Endodermal cell (in vitro differentiated cells): ENCODE results near the gene MYL3. TPM values are rescaled to one million over a fixed set of nuclear protein-coding genes. Genes with fewer than 3 reads are reported as not detected.

ENCODE experiments used
- DNase-seq: peaks from one replicate; pipeline ENCODE4 v3.0.0-alpha.2; 2017
- H3K27ac ChIP-seq: 2 replicates; pipeline ENCODE4 v1.5.1; 2013; ENCODE audit warnings: mild to moderate bottlenecking, low read depth, low read length, moderate library complexity
- H3K27me3 ChIP-seq: 2 replicates; pipeline ENCODE4 v1.6.1; 2013; ENCODE audit warnings: mild to moderate bottlenecking, low read length, moderate library complexity; ENCODE audit not compliant: insufficient read depth, control insufficient read depth, poor library complexity, severe bottlenecking
- H3K36me3 ChIP-seq: 2 replicates; pipeline ENCODE4 v1.7.0; 2013; ENCODE audit warnings: mild to moderate bottlenecking, low read length, moderate library complexity; ENCODE audit not compliant: control insufficient read depth, insufficient read depth
- H3K4me1 ChIP-seq: one replicate; pipeline ENCODE4 v1.7.0; 2013; ENCODE audit warnings: low read length; ENCODE audit not compliant: control insufficient read depth, insufficient read depth
- H3K4me3 ChIP-seq: 2 replicates; pipeline ENCODE4 v1.5.1; 2013; ENCODE audit warnings: mild to moderate bottlenecking, low read length, moderate library complexity
- H3K9ac ChIP-seq: 2 replicates; pipeline ENCODE4 v1.6.1; 2013; ENCODE audit warnings: mild to moderate bottlenecking, low read length, moderate library complexity; ENCODE audit not compliant: poor library complexity, severe bottlenecking; ENCODE audit errors: extremely low read depth
- H3K9me3 ChIP-seq: 2 replicates; pipeline ENCODE4 v1.6.1; 2013; ENCODE audit warnings: mild to moderate bottlenecking, low read length, moderate library complexity; ENCODE audit not compliant: control insufficient read depth
- H3K27ac Mint-ChIP-seq: 2 replicates; pipeline ENCODE4 v1.8.0; 2020; ENCODE audit warnings: mixed read lengths
- H3K27me3 Mint-ChIP-seq: 2 replicates; pipeline ENCODE4 v1.8.0; 2021; ENCODE audit warnings: mild to moderate bottlenecking, mixed read lengths; ENCODE audit not compliant: insufficient read depth
- H3K36me3 Mint-ChIP-seq: 2 replicates; pipeline ENCODE4 v1.8.0; 2020; ENCODE audit warnings: low read depth, mixed read lengths
- H3K4me1 Mint-ChIP-seq: 2 replicates; pipeline ENCODE4 v1.8.0; 2020; ENCODE audit warnings: mixed read lengths
- H3K4me3 Mint-ChIP-seq: 2 replicates; pipeline ENCODE4 v1.8.0; 2020; ENCODE audit warnings: mild to moderate bottlenecking, moderate library complexity, mixed read lengths
- H3K9me3 Mint-ChIP-seq: 2 replicates; pipeline ENCODE4 v1.8.0; 2020; ENCODE audit warnings: mild to moderate bottlenecking, mixed read lengths
- WGBS, 2 experiments: methylation state at CpG; one replicate each; pipeline versions ENCODE4 v1.1.5 to v1.1.7; 2013; ENCODE audit warnings: missing lambda C conversion rate in 2 of 2, mixed read lengths in 1 of 2; ENCODE audit not compliant: insufficient coverage in 1 of 2, insufficient read length in 1 of 2; 5-methylcytosine and 5-hydroxymethylcytosine counted together
- total RNA-seq, 2 donors: library from RNA; stranded (reverse); fragmentation: NEBNext Ultra II Directional in 1 of 2; extraction: Animal tissue kit (Norgen Biotek cat#: 25700) in 1 of 2; gene quantifications; 2 replicates in 1 of 2; 3 replicates in 1 of 2; pipeline ENCODE4 v1.2.1, GENCODE V29; 2021
- TF ChIP-seq, protein P1 (sequence below): fragments of 200-600 bp; sonication (generic); conservative IDR thresholded peaks from 2 replicates; pipeline ENCODE4 v1.5.0; 2021; ENCODE audit warnings: antibody characterized with exemption, mild to moderate bottlenecking

Gene MYL3
- total RNA-seq, 2 donors from 2014 or later: 1.6 to 2.3 TPM

DNA sequence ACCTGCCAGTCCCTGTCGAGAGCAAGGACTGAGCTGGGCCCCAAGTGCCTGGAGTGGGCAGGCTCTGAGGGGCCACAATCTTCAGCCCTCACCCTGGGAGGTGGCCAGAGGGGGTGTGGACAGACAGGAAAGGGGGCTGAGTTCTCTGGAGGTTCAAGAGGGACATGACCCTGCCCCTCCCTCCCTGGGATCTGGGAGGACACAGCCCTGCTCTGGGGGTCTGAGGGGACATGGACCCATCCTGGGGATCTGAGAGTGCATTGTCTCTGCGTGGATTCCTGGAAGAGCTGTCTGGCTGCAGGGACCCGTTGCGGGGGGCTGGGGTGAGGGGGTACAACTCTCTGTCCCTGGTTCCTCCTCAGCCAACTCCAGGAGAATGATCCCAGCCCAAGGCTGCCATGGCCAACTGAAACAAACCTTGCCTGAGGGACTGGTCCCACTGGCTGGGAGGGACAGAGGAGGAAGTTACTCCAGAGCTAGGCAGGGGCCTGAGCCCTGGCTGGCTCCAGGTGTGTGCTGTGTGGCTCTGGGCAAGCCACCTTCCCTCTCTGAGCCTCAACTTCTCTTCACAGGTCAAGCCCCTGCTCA, 43.3 kb upstream of the MYL3 start:
- Mint-ChIP-seq H3K9me3 (no peaks in the 10 kb centered on the region), H3K36me3 (no peaks in the 10 kb centered on the region), H3K4me3 (no peak overlapping the region), H3K27ac (no peak overlapping the region), H3K4me1 (no peaks in the 10 kb centered on the region), H3K27me3 (no peaks in the 10 kb centered on the region)
- Histone ChIP-seq H3K9ac (no peak overlapping the region), H3K4me1 (no peaks in the 10 kb centered on the region), H3K9me3 (no peaks in the 10 kb centered on the region), H3K27me3 (no peaks in the 10 kb centered on the region), H3K4me3 (no peak overlapping the region), H3K27ac (no peak overlapping the region), H3K36me3 (no peaks in the 10 kb centered on the region)
- no peak for DNase-seq
- WGBS, 2 experiments: 85 to 86% methylated on average over 3 to 4 of the region's 4 CpGs
- TF ChIP-seq, protein P1, sequence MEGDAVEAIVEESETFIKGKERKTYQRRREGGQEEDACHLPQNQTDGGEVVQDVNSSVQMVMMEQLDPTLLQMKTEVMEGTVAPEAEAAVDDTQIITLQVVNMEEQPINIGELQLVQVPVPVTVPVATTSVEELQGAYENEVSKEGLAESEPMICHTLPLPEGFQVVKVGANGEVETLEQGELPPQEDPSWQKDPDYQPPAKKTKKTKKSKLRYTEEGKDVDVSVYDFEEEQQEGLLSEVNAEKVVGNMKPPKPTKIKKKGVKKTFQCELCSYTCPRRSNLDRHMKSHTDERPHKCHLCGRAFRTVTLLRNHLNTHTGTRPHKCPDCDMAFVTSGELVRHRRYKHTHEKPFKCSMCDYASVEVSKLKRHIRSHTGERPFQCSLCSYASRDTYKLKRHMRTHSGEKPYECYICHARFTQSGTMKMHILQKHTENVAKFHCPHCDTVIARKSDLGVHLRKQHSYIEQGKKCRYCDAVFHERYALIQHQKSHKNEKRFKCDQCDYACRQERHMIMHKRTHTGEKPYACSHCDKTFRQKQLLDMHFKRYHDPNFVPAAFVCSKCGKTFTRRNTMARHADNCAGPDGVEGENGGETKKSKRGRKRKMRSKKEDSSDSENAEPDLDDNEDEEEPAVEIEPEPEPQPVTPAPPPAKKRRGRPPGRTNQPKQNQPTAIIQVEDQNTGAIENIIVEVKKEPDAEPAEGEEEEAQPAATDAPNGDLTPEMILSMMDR: no peak

DNA sequence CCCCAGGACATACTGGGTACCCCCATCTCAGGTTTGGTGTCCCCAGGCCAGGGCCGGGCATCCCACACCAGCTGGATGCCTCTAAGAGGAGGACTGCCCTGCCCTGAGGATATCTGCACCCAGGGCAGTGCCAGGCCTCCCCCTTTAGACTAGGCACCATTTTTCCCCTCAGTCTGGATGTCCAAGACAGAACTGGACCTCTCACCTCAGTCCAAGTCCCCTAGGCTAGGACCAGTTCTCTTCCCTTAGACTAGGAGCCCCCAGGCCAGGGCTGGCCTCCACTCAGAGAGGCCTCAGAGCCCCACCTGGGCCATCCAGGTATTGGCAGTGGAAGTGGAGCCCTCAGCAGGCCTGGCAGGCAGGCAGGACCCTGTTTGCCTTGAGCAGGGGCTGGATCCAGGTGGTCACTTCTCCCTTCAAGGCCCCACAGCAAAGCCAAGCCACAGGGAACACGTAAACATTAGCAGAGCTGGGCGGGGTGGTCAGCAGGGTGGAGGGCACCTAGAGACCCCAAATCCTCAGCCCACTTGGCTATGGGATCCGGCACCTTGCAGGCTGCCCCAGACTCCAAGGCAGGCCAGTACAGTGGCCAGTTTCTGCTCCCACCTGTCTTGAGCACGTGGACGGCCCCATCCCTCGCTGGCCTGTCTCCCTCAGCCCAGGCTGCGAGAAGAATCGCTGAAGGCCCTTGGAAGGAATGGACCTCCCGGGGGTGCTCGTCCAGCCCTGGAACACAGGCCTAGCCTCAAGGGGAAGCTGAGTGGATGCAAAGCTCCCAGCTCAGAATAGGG, 42.6 kb upstream of the MYL3 start:
- no peaks in the 10 kb centered on the region for H3K9me3 ChIP-seq
- no peak overlapping the region for H3K9ac ChIP-seq
- 85 to 92% methylated on average over 5 to 11 of the region's 11 CpGs for WGBS, 2 experiments
- H3K9me3 Mint-ChIP-seq: no peaks in the 10 kb centered on the region
- no peak overlapping the region for H3K4me3 ChIP-seq
- H3K27me3 ChIP-seq: no peaks in the 10 kb centered on the region
- H3K27ac ChIP-seq: no peak overlapping the region
- H3K27ac Mint-ChIP-seq: no peak overlapping the region
- no peaks in the 10 kb centered on the region for H3K4me1 ChIP-seq
- TF ChIP-seq, protein P1: no peak
- H3K27me3 Mint-ChIP-seq: no peaks in the 10 kb centered on the region
- no peaks in the 10 kb centered on the region for H3K36me3 Mint-ChIP-seq
- H3K4me3 Mint-ChIP-seq: no peak overlapping the region
- no peaks in the 10 kb centered on the region for H3K4me1 Mint-ChIP-seq
- no peaks in the 10 kb centered on the region for H3K36me3 ChIP-seq
- no peak for DNase-seq

DNA sequence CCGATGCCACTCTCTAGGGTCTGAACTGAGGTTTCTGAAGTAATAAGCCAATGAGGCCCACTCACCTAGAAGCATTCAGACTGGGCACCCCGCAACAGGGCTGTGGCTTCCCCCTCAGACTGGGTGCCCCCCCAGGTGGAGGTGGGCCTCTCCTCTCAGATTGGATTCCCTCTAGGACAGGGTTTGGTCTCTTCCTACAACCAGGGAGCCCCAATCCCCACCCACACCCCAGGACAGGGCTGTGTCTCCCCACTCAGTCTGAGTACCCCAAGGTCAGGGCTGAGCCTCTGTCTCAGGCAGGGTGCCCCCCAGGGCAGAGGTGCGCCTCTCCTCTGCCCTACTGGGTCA, 41.9 kb upstream of the MYL3 start:
- H3K4me1 Mint-ChIP-seq: no peaks in the 10 kb centered on the region
- H3K9me3 Mint-ChIP-seq: no peaks in the 10 kb centered on the region
- Histone ChIP-seq H3K9ac (no peak overlapping the region), H3K4me1 (no peaks in the 10 kb centered on the region), H3K4me3 (no peak overlapping the region), H3K27me3 (no peaks in the 10 kb centered on the region), H3K9me3 (no peaks in the 10 kb centered on the region), H3K27ac (no peak overlapping the region), H3K36me3 (no peaks in the 10 kb centered on the region)
- H3K27ac Mint-ChIP-seq: no peak overlapping the region
- H3K27me3 Mint-ChIP-seq: no peaks in the 10 kb centered on the region
- no peak overlapping the region for H3K4me3 Mint-ChIP-seq
- no peaks in the 10 kb centered on the region for H3K36me3 Mint-ChIP-seq
- 80 to 92% methylated on average over 1 to 3 of the region's 3 CpGs for WGBS, 2 experiments
- DNase-seq: no peak
- TF ChIP-seq, protein P1: no peak
